Choroid plexus epithelial cell (primary cell): ENCODE results near the gene DLGAP1.
"Not testable (repeated sequence)": the region's sequence is repeated elsewhere in the genome, so short reads cannot be mapped to it uniquely, and the experiment has no call there.

Experiments
- DNase-seq: peaks from one replicate; pipeline ENCODE4 v3.0.0-alpha.2; 2010; ENCODE audit warnings: low read depth
- H3K4me3 ChIP-seq: 2 replicates; pipeline ENCODE4 v1.5.1; 2011; ENCODE audit warnings: low read depth, mild to moderate bottlenecking, control low read depth, low read length, moderate library complexity
- TF ChIP-seq, protein P1 (sequence below): conservative IDR thresholded peaks from 2 replicates; pipeline ENCODE4 v1.5.1; 2011; ENCODE audit warnings: low read depth, mild to moderate bottlenecking, control low read depth, inconsistent platforms, low read length, moderate library complexity

DLGAP1 gene

DNA sequence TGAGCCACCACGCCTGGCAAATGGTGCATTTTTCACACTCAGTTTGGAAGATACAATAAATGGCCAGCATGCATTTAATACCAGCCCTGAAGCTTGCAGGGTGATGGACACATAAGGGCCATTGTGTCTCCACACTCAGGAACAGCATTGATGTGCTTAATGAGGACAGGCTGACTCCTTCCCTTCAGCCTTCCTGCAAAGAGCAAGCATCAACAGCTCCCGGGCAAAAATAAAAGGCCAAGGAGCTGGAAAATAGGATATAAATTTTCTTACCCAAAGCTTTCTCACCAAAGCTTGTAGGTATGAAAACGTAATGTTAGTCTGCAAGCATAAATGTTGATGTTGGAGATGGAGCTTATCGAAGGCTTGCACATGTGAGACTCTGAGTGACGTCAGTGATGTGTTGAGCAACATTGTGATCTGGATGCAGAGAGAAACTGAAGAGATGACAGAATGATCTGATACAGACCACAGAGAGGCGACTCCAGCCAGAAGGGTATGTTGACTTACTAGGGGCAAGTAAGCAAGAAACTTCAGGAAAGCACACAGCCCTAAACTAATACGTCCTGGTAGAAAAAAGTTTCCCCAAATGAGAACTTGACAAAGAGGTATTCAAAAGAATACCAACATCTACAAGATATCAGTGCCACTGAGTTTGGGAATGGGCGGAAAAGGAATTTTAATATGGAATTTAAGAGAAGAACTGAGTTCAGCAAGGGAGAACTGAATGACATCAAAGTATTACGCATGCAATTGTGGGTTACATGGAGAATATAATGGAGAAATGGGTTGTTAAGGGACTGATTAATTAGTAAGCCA is 748.6 kb downstream of the DLGAP1 start:
- TF ChIP-seq, protein P1, sequence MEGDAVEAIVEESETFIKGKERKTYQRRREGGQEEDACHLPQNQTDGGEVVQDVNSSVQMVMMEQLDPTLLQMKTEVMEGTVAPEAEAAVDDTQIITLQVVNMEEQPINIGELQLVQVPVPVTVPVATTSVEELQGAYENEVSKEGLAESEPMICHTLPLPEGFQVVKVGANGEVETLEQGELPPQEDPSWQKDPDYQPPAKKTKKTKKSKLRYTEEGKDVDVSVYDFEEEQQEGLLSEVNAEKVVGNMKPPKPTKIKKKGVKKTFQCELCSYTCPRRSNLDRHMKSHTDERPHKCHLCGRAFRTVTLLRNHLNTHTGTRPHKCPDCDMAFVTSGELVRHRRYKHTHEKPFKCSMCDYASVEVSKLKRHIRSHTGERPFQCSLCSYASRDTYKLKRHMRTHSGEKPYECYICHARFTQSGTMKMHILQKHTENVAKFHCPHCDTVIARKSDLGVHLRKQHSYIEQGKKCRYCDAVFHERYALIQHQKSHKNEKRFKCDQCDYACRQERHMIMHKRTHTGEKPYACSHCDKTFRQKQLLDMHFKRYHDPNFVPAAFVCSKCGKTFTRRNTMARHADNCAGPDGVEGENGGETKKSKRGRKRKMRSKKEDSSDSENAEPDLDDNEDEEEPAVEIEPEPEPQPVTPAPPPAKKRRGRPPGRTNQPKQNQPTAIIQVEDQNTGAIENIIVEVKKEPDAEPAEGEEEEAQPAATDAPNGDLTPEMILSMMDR, result no peak
- H3K4me3 ChIP-seq, result no peak overlapping the region
- DNase-seq, result peak; percentile 25

DNA sequence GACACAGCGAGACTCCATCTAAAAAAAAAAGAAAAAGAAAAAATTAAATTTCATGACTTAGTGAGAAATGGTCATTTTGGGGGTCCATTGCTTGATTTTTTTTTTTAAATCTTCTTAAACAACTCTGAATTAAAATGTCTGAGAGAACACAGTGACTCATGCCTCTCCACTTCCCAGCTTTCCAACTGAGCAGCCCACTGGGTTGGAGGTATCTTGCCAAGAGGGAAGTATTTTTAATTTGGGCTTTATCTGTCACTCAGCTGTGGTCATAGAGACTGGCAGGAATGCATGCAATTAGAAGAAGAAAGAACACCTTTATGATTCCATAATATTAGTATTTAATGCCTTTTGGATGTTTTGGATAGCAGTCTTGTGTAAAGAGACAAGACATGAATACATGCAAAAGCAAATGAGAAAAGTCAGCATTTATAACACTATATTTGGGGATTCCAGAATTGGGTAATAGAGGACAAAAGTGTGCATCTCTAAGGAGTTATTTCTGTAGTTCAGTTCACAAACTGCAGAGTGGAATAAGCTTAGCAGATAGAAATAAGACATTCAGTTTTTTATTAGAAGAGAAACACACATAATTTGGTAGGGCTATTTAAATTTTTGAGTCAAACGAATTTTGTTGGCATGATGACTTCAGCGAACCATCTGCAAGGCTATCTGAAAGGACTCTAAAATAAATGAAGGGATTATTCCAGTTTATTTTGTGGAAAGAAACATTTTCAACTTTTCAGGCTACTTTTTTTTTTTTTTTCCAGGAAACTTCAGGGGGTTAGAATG is 750.4 kb downstream of the DLGAP1 start:
- H3K4me3 ChIP-seq, result no peak overlapping the region
- TF ChIP-seq, protein P1, result no peak
- no peak for DNase-seq

- TF ChIP-seq, protein P1, result peak; percentile 87
- no peak overlapping the region for H3K4me3 ChIP-seq
- peak; percentile 80 for DNase-seq
These were observed 751.4 kb downstream of the DLGAP1 start for GRCh38 chr18:3703732-3704176.

GRCh38 chr18:3699707-3700567 is 755.2 kb downstream of the DLGAP1 start:
- H3K4me3 ChIP-seq, DNase-seq: not testable (repeated sequence)

DNA sequence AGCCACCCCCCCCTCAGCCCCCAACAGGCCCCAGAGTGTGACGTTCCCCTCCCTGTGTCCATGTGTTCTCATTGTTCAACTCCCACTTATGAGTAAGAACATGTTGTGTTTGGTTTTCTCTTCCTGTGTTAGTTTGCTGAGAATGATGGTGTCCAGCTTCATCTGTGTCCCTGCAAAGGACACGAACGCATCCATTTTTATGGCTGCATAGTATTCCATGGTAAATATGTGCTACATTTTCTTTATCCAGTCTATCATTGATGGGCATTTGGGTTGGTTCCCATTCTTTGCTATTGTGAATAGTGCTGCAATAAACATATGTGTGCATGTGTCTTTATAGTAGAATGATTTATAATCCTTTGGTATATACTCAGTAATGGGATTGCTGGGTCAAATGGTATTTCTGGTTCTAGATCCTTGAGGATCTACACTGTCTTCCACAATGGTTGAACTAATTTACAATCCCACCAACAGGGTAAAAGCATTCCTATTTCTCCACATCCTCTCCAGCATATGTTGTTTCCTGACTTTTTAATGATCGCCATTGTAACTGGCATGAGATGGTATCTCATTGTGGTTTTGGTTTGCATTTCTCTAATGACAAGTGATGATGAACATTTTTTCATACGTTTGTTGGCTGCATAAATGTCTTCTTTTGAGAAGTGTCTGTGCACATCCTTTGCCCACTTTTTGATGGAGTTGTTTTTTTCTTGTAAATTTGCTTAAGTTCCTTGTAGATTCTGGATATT is 760.9 kb downstream of the DLGAP1 start:
- H3K4me3 ChIP-seq, DNase-seq: not testable (repeated sequence)

- TF ChIP-seq, protein P1, result no peak
- no peak overlapping the region for H3K4me3 ChIP-seq
- no peak for DNase-seq
These were observed 761.7 kb downstream of the DLGAP1 start for GRCh38 chr18:3693410-3693809.

DNA sequence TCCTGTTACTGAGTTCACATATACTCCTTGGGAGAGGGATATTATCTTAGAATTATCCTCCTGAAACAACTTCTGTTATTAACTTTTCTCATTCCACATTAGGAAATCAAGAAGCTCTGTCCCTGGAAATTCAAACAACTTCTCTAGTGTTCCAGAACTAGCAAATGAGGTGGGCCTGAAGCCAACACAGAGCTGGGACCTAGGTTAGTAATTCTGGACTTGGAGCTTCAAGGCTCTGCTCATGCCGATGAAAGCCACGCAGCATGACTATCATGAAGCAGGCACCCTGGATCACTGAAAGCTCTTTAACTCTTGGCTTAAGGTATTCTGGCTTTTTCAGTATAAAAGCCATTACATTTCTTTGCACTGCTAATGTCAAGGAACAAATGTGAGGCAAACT is 762.4 kb downstream of the DLGAP1 start:
- TF ChIP-seq, protein P1, result no peak
- H3K4me3 ChIP-seq, result no peak overlapping the region

More for the DNA sequence above, 762.4 kb downstream of the DLGAP1 start:
- DNase-seq, result no peak
